ENCODE measurements around the gene POLDIP3.
"Not testable (repeated sequence)": the region's sequence is repeated elsewhere in the genome, so short reads cannot be mapped to it uniquely, and the experiment has no call there.

POLDIP3 gene

DNA sequence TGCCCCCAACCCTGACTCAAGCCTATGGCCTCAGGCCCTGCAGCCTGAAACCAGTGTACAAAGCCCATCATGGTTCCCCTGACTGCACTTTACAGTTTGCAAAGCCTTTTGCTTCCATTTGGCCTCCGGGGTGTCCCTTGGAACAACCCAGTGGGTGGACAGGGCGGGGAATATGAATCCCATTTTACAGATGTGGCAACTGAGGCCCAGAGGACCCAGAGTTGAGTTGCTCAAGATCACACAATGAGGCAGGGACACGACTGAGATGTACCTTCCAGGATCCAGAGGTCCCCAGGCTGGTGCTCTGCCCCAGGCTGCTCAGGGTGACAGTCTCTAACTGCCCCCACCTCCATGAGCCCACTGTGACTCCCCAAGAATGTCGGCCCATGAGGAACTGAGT, 5.4 kb upstream of the POLDIP3 start:
- Histone ChIP-seq H3K4me3 (ENCODE audit: insufficient read depth, low read length, poor library complexity, severe bottlenecking) (no peak overlapping the region), H2AFZ (ENCODE audit: low read depth, low read length, severe bottlenecking) (no peak overlapping the region), H3K27ac (ENCODE audit: low read depth, low read length) (no peak overlapping the region), H3K27me3 (ENCODE audit: low read length) (no peaks in the 10 kb centered on the region), H3K36me3 (ENCODE audit: low read length) (no peaks in the 10 kb centered on the region), H3K79me2 (ENCODE audit: insufficient read depth, low read length) (no peaks in the 10 kb centered on the region), H3K4me2 (ENCODE audit: low read depth, low read length, poor library complexity, severe bottlenecking) (no peak overlapping the region), H3K9me3 (ENCODE audit: insufficient read depth, low read length) (no peaks in the 10 kb centered on the region), H3K9ac (ENCODE audit: low read length) (no peak overlapping the region), H3F3A (ENCODE audit: insufficient read depth) (peaks cover 9% of the 10 kb centered on the region), H3K9me2 (replicated peaks; ENCODE audit: insufficient read depth, low read length) (no peaks in the 10 kb centered on the region), H4K20me1 (ENCODE audit: low read depth, low read length) (no peaks in the 10 kb centered on the region)
- no peak for TF ChIP-seq EZH2phosphoT487 (conservative IDR thresholded peaks at IDR 0.05; ENCODE audit: low read length)
- TF ChIP-seq, protein P1, sequence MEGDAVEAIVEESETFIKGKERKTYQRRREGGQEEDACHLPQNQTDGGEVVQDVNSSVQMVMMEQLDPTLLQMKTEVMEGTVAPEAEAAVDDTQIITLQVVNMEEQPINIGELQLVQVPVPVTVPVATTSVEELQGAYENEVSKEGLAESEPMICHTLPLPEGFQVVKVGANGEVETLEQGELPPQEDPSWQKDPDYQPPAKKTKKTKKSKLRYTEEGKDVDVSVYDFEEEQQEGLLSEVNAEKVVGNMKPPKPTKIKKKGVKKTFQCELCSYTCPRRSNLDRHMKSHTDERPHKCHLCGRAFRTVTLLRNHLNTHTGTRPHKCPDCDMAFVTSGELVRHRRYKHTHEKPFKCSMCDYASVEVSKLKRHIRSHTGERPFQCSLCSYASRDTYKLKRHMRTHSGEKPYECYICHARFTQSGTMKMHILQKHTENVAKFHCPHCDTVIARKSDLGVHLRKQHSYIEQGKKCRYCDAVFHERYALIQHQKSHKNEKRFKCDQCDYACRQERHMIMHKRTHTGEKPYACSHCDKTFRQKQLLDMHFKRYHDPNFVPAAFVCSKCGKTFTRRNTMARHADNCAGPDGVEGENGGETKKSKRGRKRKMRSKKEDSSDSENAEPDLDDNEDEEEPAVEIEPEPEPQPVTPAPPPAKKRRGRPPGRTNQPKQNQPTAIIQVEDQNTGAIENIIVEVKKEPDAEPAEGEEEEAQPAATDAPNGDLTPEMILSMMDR (IDR thresholded peaks at IDR 0.05; ENCODE audit: insufficient read depth, low read length, poor library complexity, severe bottlenecking): no peak

DNA sequence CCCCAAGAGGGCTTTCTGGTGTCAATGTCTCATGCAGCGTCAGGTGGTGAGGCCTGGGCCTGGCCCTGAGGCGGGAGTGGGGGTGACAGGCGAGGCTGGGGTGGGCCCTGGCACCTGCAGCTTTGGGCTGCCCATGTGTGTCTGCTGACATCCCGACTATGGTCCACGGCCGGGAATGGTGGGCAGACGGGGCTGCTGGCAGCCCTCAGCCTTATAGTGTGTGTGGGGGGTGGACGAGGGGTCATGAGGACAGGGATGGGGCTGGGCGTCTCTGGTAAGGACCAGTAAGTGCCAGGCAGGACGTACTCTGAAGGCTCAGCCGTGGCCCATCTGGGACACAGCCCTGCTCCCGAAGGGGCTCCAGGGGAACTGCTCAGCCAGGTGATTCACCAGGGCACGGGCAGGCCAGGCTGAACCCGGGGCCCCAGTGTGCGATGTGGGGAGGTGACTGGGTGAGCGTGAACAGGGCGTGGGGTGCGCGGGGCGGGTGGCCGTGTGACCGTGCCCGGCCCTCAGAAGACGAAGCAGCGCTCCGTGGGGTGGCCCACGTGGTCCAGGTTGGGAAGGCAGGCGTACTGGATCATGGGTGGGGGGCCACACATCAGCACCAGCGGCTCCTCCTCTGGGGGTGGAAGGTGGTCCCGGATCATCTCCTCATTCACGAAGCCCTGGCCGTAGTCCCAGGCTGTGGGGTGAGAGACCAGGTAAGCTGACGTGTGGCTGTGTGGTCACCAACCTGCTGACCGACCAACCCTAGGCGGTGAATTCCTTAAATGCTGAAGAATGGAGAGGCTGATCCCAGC, 4.8 kb upstream of the POLDIP3 start:
- H3K9me2 ChIP-seq (replicated peaks; ENCODE audit: insufficient read depth, low read length): no peaks in the 10 kb centered on the region
- TF ChIP-seq, protein P1 (IDR thresholded peaks at IDR 0.05; ENCODE audit: insufficient read depth, low read length, poor library complexity, severe bottlenecking): no peak
- TF ChIP-seq EZH2phosphoT487 (conservative IDR thresholded peaks at IDR 0.05; ENCODE audit: low read length): no peak
- H3K4me2 ChIP-seq (ENCODE audit: low read depth, low read length, poor library complexity, severe bottlenecking): no peak overlapping the region
- H3K9me3 ChIP-seq (ENCODE audit: insufficient read depth, low read length): no peaks in the 10 kb centered on the region
- H3K4me3 ChIP-seq (ENCODE audit: insufficient read depth, low read length, poor library complexity, severe bottlenecking): no peak overlapping the region
- H2AFZ ChIP-seq (ENCODE audit: low read depth, low read length, severe bottlenecking): no peak overlapping the region
- H3K27me3 ChIP-seq (ENCODE audit: low read length): no peaks in the 10 kb centered on the region
- peaks cover 12% of the 10 kb centered on the region for H3F3A ChIP-seq (ENCODE audit: insufficient read depth)
- H3K79me2 ChIP-seq (ENCODE audit: insufficient read depth, low read length): no peaks in the 10 kb centered on the region
- no peaks in the 10 kb centered on the region for H4K20me1 ChIP-seq (ENCODE audit: low read depth, low read length)
- H3K9ac ChIP-seq (ENCODE audit: low read length): no peak overlapping the region
- no peaks in the 10 kb centered on the region for H3K36me3 ChIP-seq (ENCODE audit: low read length)
- no peak overlapping the region for H3K27ac ChIP-seq (ENCODE audit: low read depth, low read length)

DNA sequence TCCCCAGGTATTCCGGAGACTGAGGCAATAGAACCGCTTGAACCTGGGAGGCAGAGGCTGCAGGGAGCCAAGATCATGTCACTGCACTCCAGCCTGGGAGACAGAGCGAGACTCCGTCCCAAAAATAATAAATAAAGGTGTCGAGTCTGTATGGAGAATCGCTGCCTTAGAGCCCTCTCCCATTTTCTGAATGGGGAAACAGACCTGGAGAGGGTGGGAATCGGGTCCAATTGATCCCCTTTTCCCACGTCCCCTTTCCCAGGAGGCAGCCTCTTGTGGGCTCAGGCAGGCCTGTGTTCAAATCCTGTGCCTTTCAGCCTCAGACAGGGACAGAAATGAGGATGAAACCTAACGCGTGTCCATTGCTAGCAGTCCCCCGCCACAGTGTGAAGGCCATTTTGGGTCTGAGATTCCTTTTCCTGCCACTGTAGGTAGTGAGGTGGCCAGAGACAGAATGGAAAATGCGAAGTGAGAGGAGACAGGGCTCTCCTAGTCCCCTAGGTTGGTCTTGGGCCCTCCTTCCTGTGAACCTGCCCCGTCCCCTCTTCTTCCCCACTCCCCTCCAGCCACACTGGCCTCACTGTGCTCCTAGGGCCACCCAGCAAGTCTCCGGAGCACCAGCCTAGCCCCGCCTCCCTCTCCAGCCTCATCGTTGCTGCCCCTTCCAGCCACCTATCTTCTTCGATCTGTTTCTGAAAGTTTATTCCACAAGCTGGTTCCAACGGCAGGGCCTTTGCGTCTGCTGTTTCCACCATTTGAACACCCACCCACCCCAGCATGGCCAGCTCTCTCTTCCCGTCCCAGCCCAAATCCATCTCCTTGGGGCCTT, 2.7 kb upstream of the POLDIP3 start:
- Histone ChIP-seq H3K27me3 (ENCODE audit: low read length) (no peaks in the 10 kb centered on the region), H4K20me1 (ENCODE audit: low read depth, low read length) (peaks cover 6% of the 10 kb centered on the region), H3F3A (ENCODE audit: insufficient read depth) (peaks cover 15% of the 10 kb centered on the region), H3K9ac (ENCODE audit: low read length) (no peak overlapping the region), H3K9me2 (replicated peaks; ENCODE audit: insufficient read depth, low read length) (no peaks in the 10 kb centered on the region), H3K9me3 (ENCODE audit: insufficient read depth, low read length) (no peaks in the 10 kb centered on the region), H3K79me2 (ENCODE audit: insufficient read depth, low read length) (peaks cover 19% of the 10 kb centered on the region), H3K4me2 (ENCODE audit: low read depth, low read length, poor library complexity, severe bottlenecking) (no peak overlapping the region), H2AFZ (ENCODE audit: low read depth, low read length, severe bottlenecking) (no peak overlapping the region), H3K4me3 (ENCODE audit: insufficient read depth, low read length, poor library complexity, severe bottlenecking) (no peak overlapping the region), H3K27ac (ENCODE audit: low read depth, low read length) (no peak overlapping the region), H3K36me3 (ENCODE audit: low read length) (0 out of 2 replicates have a peak, but pooled peaks cover 3% of the 10 kb centered on the region)
- no peak for TF ChIP-seq EZH2phosphoT487 (conservative IDR thresholded peaks at IDR 0.05; ENCODE audit: low read length)
- TF ChIP-seq, protein P1 (IDR thresholded peaks at IDR 0.05; ENCODE audit: insufficient read depth, low read length, poor library complexity, severe bottlenecking): no peak

DNA sequence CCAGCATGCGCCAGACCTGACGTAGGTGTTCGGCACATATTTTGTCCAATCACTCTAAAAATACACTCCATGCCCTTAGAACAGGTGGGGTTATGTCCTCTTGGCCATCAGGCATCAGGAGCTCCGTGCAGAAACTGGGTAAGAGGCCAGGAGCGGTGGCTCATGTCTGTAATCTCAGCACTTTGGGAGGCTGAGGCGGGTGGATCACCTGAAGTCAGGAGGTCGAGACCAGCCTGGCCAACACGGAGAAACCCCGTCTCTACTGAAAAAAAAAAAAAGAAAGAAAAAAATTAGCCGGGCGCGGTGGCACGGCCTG, 1.1 kb upstream of the POLDIP3 start:
- Histone ChIP-seq H3K9ac (ENCODE audit: low read length) (peak overlapping the region; percentile 80), H3K27ac (ENCODE audit: low read depth, low read length) (peak overlapping the region; percentile 90), H3K79me2 (ENCODE audit: insufficient read depth, low read length) (peaks cover 34% of the 10 kb centered on the region), H3K4me2 (ENCODE audit: low read depth, low read length, poor library complexity, severe bottlenecking) (peak overlapping the region; percentile 66), H3F3A (ENCODE audit: insufficient read depth) (peaks cover 15% of the 10 kb centered on the region)
- H3K4me3 ChIP-seq (ENCODE audit: insufficient read depth, low read length, poor library complexity, severe bottlenecking); H3K9me2 ChIP-seq (replicated peaks; ENCODE audit: insufficient read depth, low read length); H3K27me3 ChIP-seq (ENCODE audit: low read length); H3K9me3 ChIP-seq (ENCODE audit: insufficient read depth, low read length); H3K36me3 ChIP-seq (ENCODE audit: low read length); H4K20me1 ChIP-seq (ENCODE audit: low read depth, low read length); H2AFZ ChIP-seq (ENCODE audit: low read depth, low read length, severe bottlenecking): not testable (repeated sequence)

Data from SU-DHL-6 (cell line).